ENCODE results near the gene JAZF1.

The JAZF1 gene

GRCh38 chr7:27799212-27799611 is 381.4 kb downstream of the JAZF1 start:
- no peaks in the 10 kb centered on the region for H3K9me2 ChIP-seq (replicated peaks; ENCODE audit: insufficient read depth, low read length)
- no peaks in the 10 kb centered on the region for H3F3A ChIP-seq (ENCODE audit: insufficient read depth, low read length)
- H2AFZ ChIP-seq (ENCODE audit: low read length), result no peak overlapping the region
- H3K4me3 ChIP-seq (ENCODE audit: low read length), result no peak overlapping the region
- no peak overlapping the region for H3K9ac ChIP-seq (ENCODE audit: low read length)
- no peak overlapping the region for H3K27ac ChIP-seq (ENCODE audit: low read length)
- no peak for TF ChIP-seq EZH2phosphoT487 (IDR thresholded peaks at IDR 0.05; ENCODE audit: low read length)
- TF ChIP-seq CTCF (IDR thresholded peaks at IDR 0.05; ENCODE audit: low read length), result no peak
- no peak for TF ChIP-seq EZH2 (optimal IDR thresholded peaks at IDR 0.05; ENCODE audit: low read depth, low read length)
- H3K9me3 ChIP-seq (replicated peaks; ENCODE audit: insufficient read depth, low read length), result no peaks in the 10 kb centered on the region
- H4K20me1 ChIP-seq (ENCODE audit: insufficient read depth, low read length), result no peaks in the 10 kb centered on the region
- H3K27me3 ChIP-seq (replicated peaks; ENCODE audit: insufficient read depth, low read length), result no peaks in the 10 kb centered on the region
- no peaks in the 10 kb centered on the region for H3K4me1 ChIP-seq (ENCODE audit: low read length)
- H3K4me2 ChIP-seq (ENCODE audit: low read depth, low read length), result no peak overlapping the region
- DNase-seq, result no peak
- no peaks in the 10 kb centered on the region for H3K36me3 ChIP-seq (replicated peaks; ENCODE audit: insufficient read depth, low read length)
- no peaks in the 10 kb centered on the region for H3K79me2 ChIP-seq (ENCODE audit: low read length)

GRCh38 chr7:27795977-27796376 is 384.6 kb downstream of the JAZF1 start:
- H3K36me3 ChIP-seq (replicated peaks; ENCODE audit: insufficient read depth, low read length), result no peaks in the 10 kb centered on the region

DNA sequence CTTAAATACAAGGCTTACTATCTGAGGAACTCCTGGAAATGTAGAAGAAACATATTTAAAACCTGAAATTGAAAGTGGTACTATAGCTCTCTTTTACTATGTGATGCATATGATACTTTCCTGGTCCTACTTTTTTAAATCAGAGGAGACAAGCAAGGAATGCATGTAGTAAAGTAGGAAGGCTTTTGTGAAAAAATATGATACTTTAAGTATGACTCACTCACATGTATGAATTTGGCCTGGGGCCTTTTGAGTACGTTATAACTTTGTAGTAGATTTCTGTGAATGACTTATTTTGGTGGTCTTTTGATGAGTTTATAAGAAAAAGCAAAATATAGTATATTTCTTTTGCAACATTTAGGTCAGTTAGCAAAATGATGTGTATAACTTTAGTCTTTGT is 386.8 kb downstream of the JAZF1 start:
- Histone ChIP-seq H3K36me3 (replicated peaks; ENCODE audit: insufficient read depth, low read length) (no peaks in the 10 kb centered on the region), H3K9ac (ENCODE audit: low read length) (no peak overlapping the region), H3K4me2 (ENCODE audit: low read depth, low read length) (no peak overlapping the region), H3K27ac (ENCODE audit: low read length) (no peak overlapping the region), H4K20me1 (ENCODE audit: insufficient read depth, low read length) (no peaks in the 10 kb centered on the region), H3K79me2 (ENCODE audit: low read length) (no peaks in the 10 kb centered on the region), H2AFZ (ENCODE audit: low read length) (no peak overlapping the region), H3K4me1 (ENCODE audit: low read length) (no peaks in the 10 kb centered on the region), H3K9me2 (replicated peaks; ENCODE audit: insufficient read depth, low read length) (no peaks in the 10 kb centered on the region), H3F3A (ENCODE audit: insufficient read depth, low read length) (no peaks in the 10 kb centered on the region), H3K4me3 (ENCODE audit: low read length) (no peak overlapping the region), H3K27me3 (replicated peaks; ENCODE audit: insufficient read depth, low read length) (no peaks in the 10 kb centered on the region), H3K9me3 (replicated peaks; ENCODE audit: insufficient read depth, low read length) (no peaks in the 10 kb centered on the region)
- TF ChIP-seq CTCF (IDR thresholded peaks at IDR 0.05; ENCODE audit: low read length), result no peak
- no peak for TF ChIP-seq EZH2 (optimal IDR thresholded peaks at IDR 0.05; ENCODE audit: low read depth, low read length)
- no peak for TF ChIP-seq EZH2phosphoT487 (IDR thresholded peaks at IDR 0.05; ENCODE audit: low read length)
- DNase-seq, result no peak

More at GRCh38 chr7:27795977-27796376, 384.6 kb downstream of the JAZF1 start:
- H3K9me2 ChIP-seq (replicated peaks; ENCODE audit: insufficient read depth, low read length), result no peaks in the 10 kb centered on the region
- H2AFZ ChIP-seq (ENCODE audit: low read length), result no peak overlapping the region
- H3K27me3 ChIP-seq (replicated peaks; ENCODE audit: insufficient read depth, low read length), result no peaks in the 10 kb centered on the region
- no peaks in the 10 kb centered on the region for H3K9me3 ChIP-seq (replicated peaks; ENCODE audit: insufficient read depth, low read length)
- no peak overlapping the region for H3K9ac ChIP-seq (ENCODE audit: low read length)
- H3K4me2 ChIP-seq (ENCODE audit: low read depth, low read length), result no peak overlapping the region
- no peaks in the 10 kb centered on the region for H3K4me1 ChIP-seq (ENCODE audit: low read length)
- H3K79me2 ChIP-seq (ENCODE audit: low read length), result no peaks in the 10 kb centered on the region
- no peaks in the 10 kb centered on the region for H4K20me1 ChIP-seq (ENCODE audit: insufficient read depth, low read length)
- no peaks in the 10 kb centered on the region for H3F3A ChIP-seq (ENCODE audit: insufficient read depth, low read length)
- no peak for TF ChIP-seq CTCF (IDR thresholded peaks at IDR 0.05; ENCODE audit: low read length)
- no peak for TF ChIP-seq EZH2 (optimal IDR thresholded peaks at IDR 0.05; ENCODE audit: low read depth, low read length)
- TF ChIP-seq EZH2phosphoT487 (IDR thresholded peaks at IDR 0.05; ENCODE audit: low read length), result no peak
- H3K27ac ChIP-seq (ENCODE audit: low read length), result no peak overlapping the region
- H3K4me3 ChIP-seq (ENCODE audit: low read length), result no peak overlapping the region
- DNase-seq, result no peak

All from MM.1S (cell line).